Prostate gland (tissue), 2 donors: ENCODE data around the gene RCBTB2. TPM values are rescaled to one million over a fixed set of nuclear protein-coding genes. Genes with fewer than 3 reads are reported as not detected.

Experiments used
- DNase-seq: peaks from one replicate; pipeline ENCODE4 v3.0.0-alpha.2; 2019; ENCODE audit warnings: low spot score
- H3K27ac ChIP-seq, 2 donors: fragments of 200-600 bp; sonication (generic); 2 replicates each; pipeline ENCODE4 v1.5.1; 2017 to 2019
- H3K27me3 ChIP-seq: fragments of 200-600 bp; sonication (generic); replicated peaks from 2 replicates; pipeline ENCODE4 v1.5.1; 2019; ENCODE audit not compliant: insufficient read depth
- H3K36me3 ChIP-seq, 2 donors: fragments of 200-600 bp; sonication (generic); 1 replicate in 1 of 2; 2 replicates in 1 of 2; pipeline versions ENCODE4 v1.5.1 to v1.8.1; 2017 to 2019
- H3K4me1 ChIP-seq: fragments of 200-600 bp; sonication (generic); replicated peaks from 2 replicates; pipeline ENCODE4 v1.5.1; 2019
- H3K4me3 ChIP-seq, 2 donors: fragments of 200-600 bp; sonication (generic); 2 replicates each; pipeline ENCODE4 v1.5.1; 2017 to 2019
- H3K9me3 ChIP-seq: fragments of 200-600 bp; sonication (generic); 2 replicates; pipeline ENCODE4 v1.5.1; 2017
- CTCF ChIP-seq, 4 experiments: fragments of 200-600 bp in 2 of 4; fragments of 450-650 bp in 2 of 4; sonication (generic) in 2 of 4; IDR thresholded peaks; 1 replicate in 3 of 4; 2 replicates in 1 of 4; pipeline ENCODE4 v1.5.1; 2016 to 2019; ENCODE audit warnings: antibody characterized with exemption in 4 of 4, mild to moderate bottlenecking in 2 of 4, moderate library complexity in 2 of 4
- POLR2A ChIP-seq: fragments of 450-650 bp; IDR thresholded peaks from one replicate; pipeline ENCODE4 v1.6.1; 2016; ENCODE audit warnings: antibody characterized with exemption, mild to moderate bottlenecking
- POLR2AphosphoS5 ChIP-seq: sonication (generic); formaldehyde crosslinking; IDR thresholded peaks from one replicate; pipeline ENCODE4 v1.6.1; 2017; ENCODE audit warnings: antibody characterized with exemption
- WGBS: methylation state at CpG from one replicate; pipeline ENCODE4 v1.1.5; 2018; 5-methylcytosine and 5-hydroxymethylcytosine counted together
- intact Hi-C: fragments of 100-400 bp; cut with DNase I; formaldehyde crosslinking; loops from one replicate; pipeline ENCODE4 v1.14.2; 2022
- total RNA-seq, 2 donors: library from RNA; depleted of rRNA; stranded (reverse); fragments of >200 nt; gene quantifications; one replicate each; pipeline ENCODE4 v1.1.0, GENCODE V29; 2016

RCBTB2 gene
- total RNA-seq, 2 donors from 2014 or later, result 11.6 to 26.2 TPM

- no peaks in the 10 kb centered on the region for H3K27me3 ChIP-seq
- H3K27ac ChIP-seq, result no peak overlapping the region
- no peak for TF ChIP-seq POLR2AphosphoS5
- no peak for TF ChIP-seq POLR2A
- no peak for TF ChIP-seq CTCF (IDR thresholded peaks at IDR 0.05)
- H3K36me3 ChIP-seq, result no peaks in the 10 kb centered on the region
- WGBS, result 74% methylated on average over 3 of the region's 3 CpGs
- intact Hi-C loops, result no loop called here
- no peaks in the 10 kb centered on the region for H3K4me1 ChIP-seq
- H3K4me3 ChIP-seq, result no peak overlapping the region
- no peak for DNase-seq
- no peaks in the 10 kb centered on the region for H3K9me3 ChIP-seq
Observed at GRCh38 chr13:48485432-48485831, 47.4 kb downstream of the RCBTB2 start.

DNA sequence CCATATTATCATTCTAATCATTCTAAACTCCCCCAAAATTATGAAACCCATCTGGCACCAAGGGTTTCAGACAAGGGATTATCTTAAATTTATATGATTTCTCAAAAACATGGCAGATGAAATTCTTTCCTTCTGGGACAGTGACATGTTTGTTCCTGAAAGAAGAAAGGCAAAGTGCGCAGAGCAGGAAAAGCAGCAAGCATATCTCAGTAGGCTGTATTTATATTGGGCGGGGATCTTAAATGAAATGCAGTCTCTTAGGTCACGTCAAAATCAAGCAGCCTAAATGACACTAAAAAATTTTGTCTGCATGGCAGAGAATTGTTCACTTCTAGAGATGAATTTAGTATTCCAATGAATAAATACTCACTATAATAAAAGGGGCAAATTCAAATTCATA lies 49.3 kb downstream of the RCBTB2 start:
- 98% methylated on average over 3 of the region's 3 CpGs for WGBS
- intact Hi-C loops, result no loop called here
- Histone ChIP-seq H3K36me3 (no peaks in the 10 kb centered on the region), H3K9me3 (no peaks in the 10 kb centered on the region), H3K4me1 (no peaks in the 10 kb centered on the region), H3K27me3 (no peaks in the 10 kb centered on the region), H3K4me3 (no peak overlapping the region), H3K27ac (no peak overlapping the region)
- DNase-seq, result no peak
- TF ChIP-seq CTCF (IDR thresholded peaks at IDR 0.05), result no peak
- no peak for TF ChIP-seq POLR2AphosphoS5
- no peak for TF ChIP-seq POLR2A

- DNase-seq, result no peak
- WGBS, result 71% methylated on average over 1 of the region's 1 CpG
- Histone ChIP-seq H3K36me3 (no peaks in the 10 kb centered on the region), H3K27ac (no peak overlapping the region), H3K27me3 (no peaks in the 10 kb centered on the region), H3K9me3 (no peaks in the 10 kb centered on the region), H3K4me1 (no peaks in the 10 kb centered on the region), H3K4me3 (no peak overlapping the region)
- TF ChIP-seq POLR2AphosphoS5, result no peak
- TF ChIP-seq CTCF (IDR thresholded peaks at IDR 0.05), result no peak
- TF ChIP-seq POLR2A, result no peak
- intact Hi-C loops, result no loop called here
Observed at GRCh38 chr13:48478391-48478790, 54.5 kb downstream of the RCBTB2 start.

- Histone ChIP-seq H3K27me3 (no peaks in the 10 kb centered on the region), H3K36me3 (no peaks in the 10 kb centered on the region), H3K27ac (no peak overlapping the region), H3K4me3 (no peak overlapping the region), H3K9me3 (no peaks in the 10 kb centered on the region), H3K4me1 (no peaks in the 10 kb centered on the region)
- no peak for DNase-seq
- 90% methylated on average over 2 of the region's 2 CpGs for WGBS
- TF ChIP-seq POLR2A (no peak), CTCF (IDR thresholded peaks at IDR 0.05) (no peak), POLR2AphosphoS5 (no peak)
- intact Hi-C loops, result no loop called here
Observed at GRCh38 chr13:48477191-48477855, 55.6 kb downstream of the RCBTB2 start.

DNA sequence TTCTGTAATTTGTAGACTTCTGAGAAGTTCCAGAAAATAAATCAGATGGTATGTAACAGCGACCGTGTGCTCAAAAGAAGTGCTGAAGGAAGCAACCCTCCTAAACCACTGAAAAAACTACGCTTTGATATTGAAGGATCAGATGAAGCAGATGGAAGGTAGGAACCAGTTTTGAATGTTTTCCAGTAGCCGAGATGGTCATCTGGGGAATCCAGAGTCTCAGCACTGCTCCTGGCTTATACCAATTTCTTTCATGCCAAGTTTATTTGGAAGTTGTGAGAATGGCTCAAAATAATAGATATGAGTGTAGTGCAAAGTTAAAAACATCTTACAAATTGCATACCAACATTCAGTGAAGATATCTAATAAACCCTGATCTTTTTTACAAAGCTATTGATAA lies 56.2 kb downstream of the RCBTB2 start:
- H3K36me3 ChIP-seq, result no peaks in the 10 kb centered on the region
- intact Hi-C loops, result no loop called here
- no peak overlapping the region for H3K27ac ChIP-seq
- no peak overlapping the region for H3K4me3 ChIP-seq
- no peaks in the 10 kb centered on the region for H3K4me1 ChIP-seq
- no peaks in the 10 kb centered on the region for H3K9me3 ChIP-seq
- TF ChIP-seq POLR2AphosphoS5, result no peak
- no peak for TF ChIP-seq POLR2A
- no peak for TF ChIP-seq CTCF (IDR thresholded peaks at IDR 0.05)
- DNase-seq, result no peak
- H3K27me3 ChIP-seq, result no peaks in the 10 kb centered on the region
- 60% methylated on average over 4 of the region's 4 CpGs for WGBS
